ENCODE data around the gene AP1G2. TPM values are rescaled to one million over a fixed set of nuclear protein-coding genes. Genes with fewer than 3 reads are reported as not detected.

The AP1G2 gene
- total and polyA plus RNA-seq, 2 of the 13 experiments (the other 11 are each of a cell fraction or from before 2014, with no cell fraction given): 96.9 to 611 TPM

- no peak for TF ChIP-seq ZNF567 (CRISPR knock-in tag; IDR thresholded peaks at IDR 0.05; ENCODE audit: borderline replicate concordance)
- 0 out of 4 replicates have a peak, but pooled peaks have one; percentile 12 to 15 for TF ChIP-seq HMGXB4 (CRISPR knock-in tag; IDR thresholded peaks at IDR 0.05; ENCODE audit: borderline replicate concordance in 1 of 2, low read depth in 1 of 2)
- TF ChIP-seq ZNF761 (CRISPR knock-in tag; conservative IDR thresholded peaks at IDR 0.05): no peak
- TF ChIP-seq CBX1 (IDR thresholded peaks at IDR 0.05; ENCODE audit: low read depth): peak; percentile 92
- TF ChIP-seq ZNF687 (CRISPR knock-in tag; IDR thresholded peaks at IDR 0.05): peak; percentile 31
- TF ChIP-seq, protein P1, sequence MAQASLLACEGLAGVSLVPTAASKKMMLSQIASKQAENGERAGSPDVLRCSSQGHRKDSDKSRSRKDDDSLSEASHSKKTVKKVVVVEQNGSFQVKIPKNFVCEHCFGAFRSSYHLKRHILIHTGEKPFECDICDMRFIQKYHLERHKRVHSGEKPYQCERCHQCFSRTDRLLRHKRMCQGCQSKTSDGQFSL (CRISPR knock-in tag; IDR thresholded peaks at IDR 0.05): 0 out of 2 replicates have a peak, but pooled peaks have one; percentile 4
- TF ChIP-seq ZNF616 (CRISPR knock-in tag; IDR thresholded peaks at IDR 0.05; ENCODE audit: low read depth): 0 out of 2 replicates have a peak, but pooled peaks have one; percentile 8
- peak; percentile 41 for TF ChIP-seq PRPF4 (IDR thresholded peaks at IDR 0.05; ENCODE audit: low read depth, low read length, poor library complexity, severe bottlenecking)
- TF ChIP-seq ETV6 (CRISPR knock-in tag; conservative IDR thresholded peaks at IDR 0.05): 0 out of 2 replicates have a peak, but pooled peaks have one; percentile 5
- TF ChIP-seq SALL1 (CRISPR knock-in tag; IDR thresholded peaks at IDR 0.05): no peak
- no peak for TF ChIP-seq ZNF639 (CRISPR knock-in tag; conservative IDR thresholded peaks at IDR 0.05)
- TF ChIP-seq, protein P2, sequence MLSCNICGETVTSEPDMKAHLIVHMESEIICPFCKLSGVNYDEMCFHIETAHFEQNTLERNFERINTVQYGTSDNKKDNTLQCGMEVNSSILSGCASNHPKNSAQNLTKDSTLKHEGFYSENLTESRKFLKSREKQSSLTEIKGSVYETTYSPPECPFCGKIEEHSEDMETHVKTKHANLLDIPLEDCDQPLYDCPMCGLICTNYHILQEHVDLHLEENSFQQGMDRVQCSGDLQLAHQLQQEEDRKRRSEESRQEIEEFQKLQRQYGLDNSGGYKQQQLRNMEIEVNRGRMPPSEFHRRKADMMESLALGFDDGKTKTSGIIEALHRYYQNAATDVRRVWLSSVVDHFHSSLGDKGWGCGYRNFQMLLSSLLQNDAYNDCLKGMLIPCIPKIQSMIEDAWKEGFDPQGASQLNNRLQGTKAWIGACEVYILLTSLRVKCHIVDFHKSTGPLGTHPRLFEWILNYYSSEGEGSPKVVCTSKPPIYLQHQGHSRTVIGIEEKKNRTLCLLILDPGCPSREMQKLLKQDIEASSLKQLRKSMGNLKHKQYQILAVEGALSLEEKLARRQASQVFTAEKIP (CRISPR knock-in tag; IDR thresholded peaks at IDR 0.05; ENCODE audit: borderline replicate concordance): no peak
- no peak for TF ChIP-seq ZNF770 (CRISPR knock-in tag; IDR thresholded peaks at IDR 0.05)
- 0 out of 2 replicates have a peak, but pooled peaks have one; percentile 11 for TF ChIP-seq RAD21 (CRISPR knock-in tag; IDR thresholded peaks at IDR 0.05)
- TF ChIP-seq, protein P3, sequence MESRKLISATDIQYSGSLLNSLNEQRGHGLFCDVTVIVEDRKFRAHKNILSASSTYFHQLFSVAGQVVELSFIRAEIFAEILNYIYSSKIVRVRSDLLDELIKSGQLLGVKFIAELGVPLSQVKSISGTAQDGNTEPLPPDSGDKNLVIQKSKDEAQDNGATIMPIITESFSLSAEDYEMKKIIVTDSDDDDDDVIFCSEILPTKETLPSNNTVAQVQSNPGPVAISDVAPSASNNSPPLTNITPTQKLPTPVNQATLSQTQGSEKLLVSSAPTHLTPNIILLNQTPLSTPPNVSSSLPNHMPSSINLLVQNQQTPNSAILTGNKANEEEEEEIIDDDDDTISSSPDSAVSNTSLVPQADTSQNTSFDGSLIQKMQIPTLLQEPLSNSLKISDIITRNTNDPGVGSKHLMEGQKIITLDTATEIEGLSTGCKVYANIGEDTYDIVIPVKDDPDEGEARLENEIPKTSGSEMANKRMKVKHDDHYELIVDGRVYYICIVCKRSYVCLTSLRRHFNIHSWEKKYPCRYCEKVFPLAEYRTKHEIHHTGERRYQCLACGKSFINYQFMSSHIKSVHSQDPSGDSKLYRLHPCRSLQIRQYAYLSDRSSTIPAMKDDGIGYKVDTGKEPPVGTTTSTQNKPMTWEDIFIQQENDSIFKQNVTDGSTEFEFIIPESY (CRISPR knock-in tag; IDR thresholded peaks at IDR 0.05): peak; percentile 82
Observed at GRCh38 chr14:23580948-23581281, 13.3 kb upstream of the AP1G2 start (continued).
